NCI-H748 treated with DMSO at 0.1 percent for 48 hours (cell line): ENCODE results near the gene FAM78A.
A peak's percentile ranks its signal among the peaks of the same experiment; 100 is the strongest.
"Not testable (repeated sequence)": the region's sequence is repeated elsewhere in the genome, so short reads cannot be mapped to it uniquely, and the experiment has no call there.

ENCODE experiments used
- DNase-seq: peaks from one replicate; lab custom pipeline; 2025; lab: John Stamatoyannopoulos, UW

The FAM78A gene

DNA sequence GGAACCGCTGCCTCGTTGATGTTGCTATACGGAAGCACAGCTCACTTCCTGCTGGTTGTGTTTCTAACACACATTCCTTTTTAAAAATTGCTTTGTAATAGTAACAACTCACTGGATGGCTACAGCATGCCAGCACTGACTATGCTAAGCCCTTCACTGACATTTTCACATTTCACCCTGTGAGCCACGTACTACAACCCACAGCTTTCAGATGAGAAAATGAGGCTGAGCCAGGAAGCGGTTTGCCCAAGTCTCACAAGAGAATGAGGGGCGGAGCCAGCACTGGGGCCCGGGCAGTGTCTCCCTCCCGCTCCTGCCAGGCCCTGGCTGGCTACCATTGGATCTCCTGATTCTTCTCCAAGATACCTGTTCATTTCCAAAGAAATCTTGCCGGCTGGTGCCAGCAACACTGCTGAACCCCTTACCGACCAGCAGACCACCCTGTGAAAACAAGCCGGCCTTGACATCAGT is 38.3 kb downstream of the FAM78A start:
- peak; percentile 3 for DNase-seq

DNA sequence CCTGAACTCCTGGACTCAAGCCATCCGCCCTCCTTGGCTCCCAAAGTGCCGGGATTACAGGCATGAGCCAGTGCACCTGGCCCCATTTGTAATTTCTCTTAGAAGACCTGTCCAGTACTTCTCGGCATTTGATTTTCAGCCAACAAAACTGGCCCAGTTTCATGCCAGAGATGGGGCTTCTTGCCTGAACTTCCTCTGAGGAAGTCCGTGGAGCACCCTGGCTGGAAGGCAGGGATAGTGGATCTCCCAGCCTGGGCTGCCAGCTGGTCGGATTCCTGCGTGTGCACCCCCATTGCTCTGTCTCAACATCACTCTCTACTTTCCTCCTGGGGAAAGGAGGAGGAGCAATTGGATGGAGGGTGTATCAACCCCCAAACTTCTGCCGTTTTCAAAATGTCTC is 39.0 kb downstream of the FAM78A start:
- no peak for DNase-seq

DNA sequence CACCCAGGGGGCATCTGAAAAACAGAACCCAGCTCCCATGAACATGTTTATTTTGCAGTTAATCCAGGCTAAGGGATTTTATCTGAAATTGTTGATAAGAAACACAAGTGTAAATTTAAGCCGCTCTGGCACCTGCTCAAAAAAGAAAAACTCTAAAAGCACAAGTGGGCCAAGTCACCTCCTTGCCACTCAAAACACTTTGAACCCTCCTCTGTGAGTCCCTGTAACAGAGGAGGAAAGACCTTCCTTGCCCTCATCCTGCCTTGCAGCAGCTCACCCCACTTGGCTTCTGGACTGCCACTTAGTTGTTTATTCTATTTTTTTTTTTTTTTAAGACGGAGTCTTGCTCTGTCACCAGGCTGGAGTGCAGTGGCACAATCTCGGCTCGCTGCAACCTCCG is 39.5 kb downstream of the FAM78A start:
- no peak for DNase-seq

DNA sequence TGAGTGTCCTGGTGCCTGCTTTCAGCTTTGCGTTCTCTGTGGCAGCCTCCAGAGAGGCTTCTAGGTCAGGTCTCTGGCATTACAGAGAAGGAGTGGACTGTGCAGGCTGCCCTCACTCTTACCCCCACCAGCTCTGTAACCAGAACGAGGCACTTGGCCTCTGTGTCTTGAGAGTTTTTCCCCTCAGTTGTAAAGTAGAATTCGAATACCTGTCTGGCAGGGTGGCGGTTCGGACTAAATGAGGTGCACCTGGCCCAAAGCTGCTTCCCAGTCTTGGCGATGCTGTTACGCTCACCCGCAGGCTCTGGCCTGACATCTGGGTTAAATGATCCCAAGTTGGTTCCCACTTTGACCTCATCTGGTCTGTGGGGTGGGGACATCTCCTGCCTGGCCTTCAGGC is 40.1 kb downstream of the FAM78A start:
- no peak for DNase-seq

DNA sequence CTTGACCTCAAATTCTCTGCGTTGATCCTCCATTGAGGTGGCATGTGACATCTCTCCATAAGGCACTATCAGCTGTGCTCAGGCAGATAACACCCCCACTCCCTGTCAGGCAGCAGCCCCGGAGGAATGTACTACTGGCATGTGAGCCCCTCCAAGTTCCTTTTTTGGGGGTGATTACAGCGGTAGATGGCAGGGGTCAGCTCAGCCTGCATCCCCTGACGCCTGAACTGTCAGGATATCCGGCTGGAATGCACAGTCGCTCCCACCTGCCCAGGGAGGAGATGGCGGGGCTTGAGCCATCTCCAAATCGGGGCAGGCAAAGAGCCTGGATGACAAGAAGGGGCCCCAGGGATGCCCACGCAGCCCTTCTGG is 40.8 kb downstream of the FAM78A start:
- DNase-seq = no peak

DNA sequence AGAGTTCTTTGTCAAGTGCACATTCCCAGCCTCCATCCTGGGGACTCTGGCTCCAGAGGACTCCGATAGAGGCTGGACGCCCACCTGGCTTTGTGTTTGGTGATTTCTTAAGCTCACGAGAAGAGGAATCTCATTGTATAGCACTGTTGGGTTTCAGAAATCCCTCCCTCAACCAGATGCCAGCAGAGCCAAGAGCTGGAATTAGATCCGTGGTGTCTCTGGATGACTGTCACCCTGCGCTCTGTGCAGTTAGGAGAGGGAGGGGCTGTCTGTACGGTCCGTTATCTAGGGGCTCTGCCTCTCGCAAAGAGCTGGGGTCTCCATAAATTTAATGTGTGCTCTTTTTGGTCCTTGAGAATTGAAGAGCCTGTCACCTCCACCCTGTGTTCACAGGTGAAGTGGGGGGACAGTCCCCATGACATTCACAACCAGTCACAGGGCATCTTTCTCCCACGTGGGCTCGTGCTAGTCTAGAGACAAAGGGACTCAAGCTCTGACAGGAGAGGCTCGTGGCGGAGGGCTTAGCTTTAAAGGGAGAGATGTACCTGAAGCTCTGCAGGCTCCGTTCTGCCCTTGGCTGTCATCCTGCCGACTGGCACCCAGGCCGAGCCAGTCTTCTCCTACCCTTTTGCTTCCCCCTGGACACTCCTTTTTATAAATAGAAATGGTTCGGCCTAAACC is 41.4 kb downstream of the FAM78A start:
- DNase-seq = no peak

DNA sequence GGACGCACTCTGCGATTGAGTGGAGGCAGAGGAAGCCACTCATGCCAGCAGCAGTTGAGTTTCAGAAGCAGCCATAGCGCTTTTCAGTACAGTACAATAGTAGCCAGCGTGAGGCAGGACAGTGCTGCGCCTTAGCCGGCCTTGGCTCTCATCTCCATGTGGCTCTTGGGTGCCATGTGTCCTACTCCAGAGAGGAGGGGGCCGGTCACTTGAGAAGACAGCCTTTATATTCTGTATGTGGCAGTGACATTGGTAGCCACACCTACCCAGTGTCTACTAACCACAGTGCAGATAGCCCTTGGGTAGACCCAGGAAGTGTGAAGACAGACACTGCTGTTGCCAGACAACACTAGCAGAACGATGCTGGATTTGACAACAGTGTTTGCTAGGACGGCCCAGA is 42.3 kb downstream of the FAM78A start:
- DNase-seq = no peak

DNA sequence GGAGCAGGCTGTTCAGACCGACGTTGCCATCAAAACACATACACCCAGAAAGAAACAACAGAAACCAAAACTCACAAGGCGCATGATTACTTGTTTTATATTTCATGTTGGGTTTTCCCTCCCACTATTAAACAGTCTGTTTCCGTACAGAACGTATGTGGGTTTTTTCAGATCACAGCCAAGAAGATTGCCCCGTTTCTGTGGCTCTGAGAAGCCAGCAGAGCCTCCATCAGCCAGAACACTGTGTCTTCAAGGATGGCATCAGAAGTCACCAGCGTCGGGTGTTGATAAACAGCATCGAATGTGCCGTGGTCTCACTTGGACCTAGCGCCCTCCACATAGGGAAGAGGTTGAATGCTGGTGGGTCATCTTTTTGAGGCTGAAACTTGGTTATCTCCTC is 42.8 kb downstream of the FAM78A start:
- no peak for DNase-seq

DNA sequence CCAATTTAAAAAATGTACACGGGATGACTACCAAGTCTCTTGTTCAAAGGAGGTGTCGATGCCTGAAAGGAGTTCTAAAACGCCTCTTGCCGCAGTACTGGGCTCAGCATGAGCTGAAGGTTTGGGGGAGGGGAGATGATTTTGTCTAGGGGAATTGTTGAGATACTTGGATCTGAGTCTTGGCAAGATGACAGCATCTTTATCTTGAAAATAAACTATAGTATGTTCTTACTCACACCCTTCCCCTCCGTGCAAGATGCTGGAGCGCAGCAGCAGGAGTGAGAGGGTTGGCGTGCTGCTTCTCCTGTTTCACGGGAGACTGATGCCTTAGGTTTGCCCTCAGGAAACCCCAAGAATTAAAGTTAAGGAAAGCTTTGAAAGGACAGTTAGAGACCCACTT is 47.3 kb downstream of the FAM78A start:
- no peak for DNase-seq

DNA sequence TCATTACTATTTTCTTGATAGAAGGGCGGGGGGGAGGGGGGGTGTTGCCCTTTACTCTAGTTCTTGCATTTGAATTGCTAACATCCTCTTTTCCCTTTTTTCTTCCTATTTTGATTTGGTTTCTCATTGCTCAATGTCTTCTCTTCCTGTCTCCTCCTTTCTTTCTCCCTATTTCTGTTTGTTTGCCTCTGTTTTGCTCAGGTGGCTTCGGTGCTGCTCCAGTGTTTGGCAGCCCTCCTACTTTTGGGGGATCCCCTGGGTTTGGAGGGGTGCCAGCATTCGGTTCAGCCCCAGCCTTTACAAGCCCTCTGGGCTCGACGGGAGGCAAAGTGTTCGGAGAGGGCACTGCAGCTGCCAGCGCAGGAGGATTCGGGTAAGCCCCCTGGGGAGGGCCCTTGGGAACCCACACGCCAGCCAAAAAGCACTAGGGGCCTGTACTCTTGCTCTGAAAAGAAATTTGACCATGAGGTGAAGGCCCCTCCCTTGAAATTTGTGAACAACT is 48.3 kb downstream of the FAM78A start:
- DNase-seq = no peak

DNA sequence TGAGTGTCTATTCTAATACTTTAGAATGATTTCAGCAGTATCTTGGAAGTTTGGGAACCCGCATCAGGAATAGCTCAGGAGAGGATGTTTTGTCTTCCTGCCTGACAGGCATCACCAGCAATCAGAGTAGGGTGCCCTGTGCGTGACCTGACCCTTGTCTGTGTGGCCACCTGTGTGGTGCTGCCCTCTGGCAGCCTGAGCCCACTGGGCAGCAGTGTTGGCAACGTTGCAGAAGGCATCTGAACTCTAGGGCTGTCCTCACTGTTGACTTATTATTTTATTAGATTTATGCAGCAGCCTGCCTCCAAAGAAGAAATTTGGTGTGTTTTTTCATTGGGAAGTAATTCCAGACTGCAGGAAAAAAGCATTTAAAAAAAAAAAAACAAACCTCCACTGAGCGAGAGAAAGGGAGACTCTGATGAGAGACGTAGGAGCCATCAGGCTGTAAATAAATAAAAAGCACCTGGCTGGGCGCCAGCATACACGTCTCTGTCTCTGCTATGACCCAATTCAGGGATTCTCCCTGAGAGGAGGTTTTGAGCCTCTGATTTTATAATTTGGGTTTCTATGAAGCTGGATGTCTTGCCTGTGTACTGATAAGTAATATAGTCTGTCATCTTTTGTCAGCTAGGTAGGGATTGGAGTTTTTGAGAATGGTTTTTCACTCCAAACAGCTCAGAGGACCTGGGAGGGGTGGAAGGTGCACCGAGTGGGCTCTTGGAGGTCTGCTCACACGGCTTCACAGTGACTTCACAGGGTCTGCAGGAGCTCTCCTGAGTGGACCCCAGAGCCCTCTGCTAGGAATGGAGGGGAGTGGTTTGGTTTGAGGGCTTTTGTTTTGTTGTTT is 49.0 kb downstream of the FAM78A start:
- DNase-seq = no peak

DNA sequence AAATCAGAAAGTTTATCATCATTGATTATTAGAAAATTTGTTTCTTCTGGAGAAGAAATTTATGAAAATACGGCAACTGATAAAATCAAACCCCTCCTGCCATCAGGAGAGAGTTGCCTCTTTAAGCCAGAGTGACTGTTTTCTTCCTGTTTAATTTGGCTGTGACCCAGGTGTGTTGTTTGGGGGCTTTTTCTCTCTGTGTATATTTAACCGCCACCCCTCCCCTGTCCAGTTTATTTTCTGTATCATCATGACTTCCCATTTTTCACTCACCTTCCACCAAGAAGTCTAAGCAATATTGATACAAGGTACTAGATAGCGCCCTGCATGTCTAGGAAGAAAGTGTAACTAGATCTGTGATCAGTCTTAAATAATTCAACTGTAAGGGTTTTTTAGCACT is 50.1 kb downstream of the FAM78A start:
- DNase-seq = no peak

DNA sequence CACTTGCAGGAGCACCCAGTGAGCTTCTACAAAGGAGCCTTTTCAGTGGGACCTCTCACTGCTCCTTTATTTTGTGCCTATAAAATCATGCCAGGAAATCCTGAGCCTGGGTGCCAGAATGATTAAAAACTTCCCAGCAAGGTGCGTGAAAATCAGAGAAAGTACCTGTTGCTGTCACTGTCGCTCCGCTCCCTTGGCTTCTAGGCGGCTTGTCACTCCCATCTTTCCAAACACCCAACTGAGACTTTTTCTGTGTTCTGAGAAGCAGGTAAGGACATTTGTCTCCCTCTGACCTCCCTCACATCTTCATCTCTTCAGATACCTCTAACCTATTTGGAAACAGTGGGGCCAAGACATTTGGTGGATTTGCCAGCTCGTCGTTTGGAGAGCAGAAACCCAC is 53.9 kb downstream of the FAM78A start:
- no peak for DNase-seq

DNA sequence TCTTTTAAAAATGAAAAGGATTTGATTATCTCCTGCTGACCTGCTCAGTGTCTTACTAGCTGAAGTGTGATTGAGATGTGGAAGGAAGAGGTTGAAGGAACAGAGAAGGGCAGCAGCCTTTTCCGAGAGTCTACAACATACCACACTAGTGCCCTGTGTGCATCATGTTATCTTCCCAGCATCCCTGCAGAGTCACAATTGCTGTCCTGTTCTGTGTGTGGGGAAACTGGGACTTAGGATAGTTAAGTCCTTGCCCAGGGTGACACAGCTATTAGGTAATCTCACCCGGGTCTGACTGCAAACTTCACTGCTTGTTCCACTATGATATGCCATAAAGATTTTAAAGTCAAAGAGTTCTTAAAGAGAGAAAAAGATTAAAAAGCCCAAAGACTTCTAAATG is 55.8 kb downstream of the FAM78A start:
- no peak for DNase-seq

DNA sequence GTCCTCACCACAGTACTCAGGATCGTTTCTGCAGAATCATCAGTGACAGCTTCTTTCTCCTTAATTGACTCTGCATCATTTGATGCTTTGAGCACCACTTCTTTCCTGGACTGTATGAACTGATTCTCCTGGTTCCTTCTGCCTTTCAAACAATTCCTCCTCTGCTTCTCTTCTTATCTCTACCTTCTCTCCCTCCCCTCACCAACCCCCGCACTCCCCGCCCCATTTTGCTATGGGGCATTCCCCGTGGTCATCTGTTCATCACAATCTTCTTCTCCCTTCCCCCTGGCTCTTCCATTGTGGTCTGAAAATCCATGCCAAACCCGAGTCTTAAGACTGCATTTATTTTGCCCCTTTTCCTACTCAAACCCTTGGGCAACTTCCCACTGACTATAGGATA is 57.9 kb downstream of the FAM78A start:
- no peak for DNase-seq

DNA sequence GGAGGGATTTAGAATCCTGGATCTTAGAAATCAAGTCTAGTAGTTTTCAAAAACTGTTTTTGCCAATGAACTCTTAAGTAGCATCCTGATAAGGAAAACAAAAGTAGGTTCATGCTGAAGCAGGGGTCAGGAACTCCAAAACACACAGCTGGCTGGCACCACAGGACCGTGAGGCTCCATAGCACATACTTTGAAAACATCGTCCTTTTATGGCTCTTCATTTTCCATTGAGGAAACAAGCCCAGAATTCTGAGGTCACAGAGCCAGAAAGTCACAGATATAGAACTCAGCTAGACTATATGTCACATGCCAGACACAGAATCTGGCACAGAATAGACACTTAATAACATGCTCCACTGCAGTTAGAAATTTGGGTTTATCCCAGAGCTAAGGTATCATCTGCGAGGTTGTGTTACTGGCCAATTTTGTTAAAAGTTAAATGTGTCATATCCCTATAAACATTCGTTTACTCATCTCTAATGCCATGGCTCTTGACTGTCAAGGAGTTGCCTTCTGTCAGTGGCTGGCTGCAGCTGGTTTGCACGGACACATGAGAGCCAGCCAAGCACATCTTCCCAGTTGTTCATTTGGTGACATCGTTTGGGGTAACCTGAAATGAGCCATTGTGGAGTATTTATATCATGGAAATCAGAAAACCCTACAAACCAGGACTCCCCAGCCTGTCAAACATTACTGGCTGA is 58.8 kb downstream of the FAM78A start:
- DNase-seq = no peak

DNA sequence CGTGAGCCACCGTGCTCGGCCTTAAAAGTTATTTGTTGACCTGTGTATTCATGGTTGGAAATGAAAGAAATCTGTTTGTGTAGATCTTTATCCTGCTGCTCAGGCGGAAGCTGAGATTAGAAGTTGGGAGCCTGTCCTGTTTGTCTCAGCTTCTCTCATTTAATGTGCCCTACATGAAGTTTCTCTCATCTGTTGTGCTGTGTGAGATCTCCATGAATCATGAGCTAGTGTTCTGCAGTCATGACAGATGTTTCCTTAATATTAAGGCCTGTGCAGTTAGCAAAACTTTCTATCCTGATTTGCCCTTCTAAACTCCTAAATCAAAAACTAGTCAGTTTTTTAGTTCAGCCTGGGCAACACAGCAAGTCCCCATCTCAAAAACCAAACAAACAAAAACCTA is 59.5 kb downstream of the FAM78A start:
- no peak for DNase-seq

DNA sequence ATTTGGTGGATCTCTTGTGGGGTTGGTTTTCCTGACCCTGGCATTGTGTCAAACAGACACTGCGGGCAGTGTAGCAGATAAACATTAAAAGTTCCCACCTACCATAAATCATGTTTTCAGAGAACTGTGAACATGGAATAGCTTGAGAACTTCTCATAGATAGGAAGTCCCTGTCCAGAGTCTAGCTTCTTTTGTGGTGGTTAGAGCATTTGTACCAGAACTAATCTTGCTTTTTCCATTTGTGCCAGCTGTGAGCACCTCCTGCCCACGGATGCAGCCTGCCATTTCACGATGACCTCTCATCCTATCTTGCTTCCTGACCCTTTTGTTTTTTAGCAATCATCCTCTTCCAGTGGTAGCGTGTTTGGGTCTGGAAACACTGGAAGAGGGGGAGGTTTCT is 61.4 kb downstream of the FAM78A start:
- DNase-seq = no peak

DNA sequence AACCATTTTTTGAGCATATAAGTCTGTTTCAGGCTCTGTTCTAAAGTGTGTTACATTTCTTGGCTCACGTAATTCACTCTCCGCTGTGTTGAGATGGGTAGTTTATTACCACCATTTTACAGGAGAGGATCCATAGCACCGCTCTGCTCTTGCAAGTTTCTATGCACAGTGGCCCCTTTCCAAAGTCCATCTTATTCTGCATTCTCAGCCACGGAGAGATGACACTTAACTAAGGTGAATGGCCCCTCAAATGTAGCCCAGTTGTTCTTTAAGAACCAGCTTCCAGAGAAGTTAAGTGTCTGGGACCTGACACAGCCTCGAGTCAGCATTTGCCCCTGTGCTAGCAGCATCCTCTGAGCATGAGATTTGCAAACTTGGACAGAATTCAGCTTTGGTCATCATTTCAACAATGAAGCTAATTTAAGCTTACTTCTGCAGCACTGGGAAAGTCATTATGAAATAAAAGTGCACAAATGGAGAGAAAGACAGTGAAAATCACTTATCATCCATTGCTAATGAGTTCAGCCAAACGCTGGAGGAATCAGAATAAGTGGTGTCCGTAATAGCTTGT is 61.9 kb downstream of the FAM78A start:
- DNase-seq = no peak

DNA sequence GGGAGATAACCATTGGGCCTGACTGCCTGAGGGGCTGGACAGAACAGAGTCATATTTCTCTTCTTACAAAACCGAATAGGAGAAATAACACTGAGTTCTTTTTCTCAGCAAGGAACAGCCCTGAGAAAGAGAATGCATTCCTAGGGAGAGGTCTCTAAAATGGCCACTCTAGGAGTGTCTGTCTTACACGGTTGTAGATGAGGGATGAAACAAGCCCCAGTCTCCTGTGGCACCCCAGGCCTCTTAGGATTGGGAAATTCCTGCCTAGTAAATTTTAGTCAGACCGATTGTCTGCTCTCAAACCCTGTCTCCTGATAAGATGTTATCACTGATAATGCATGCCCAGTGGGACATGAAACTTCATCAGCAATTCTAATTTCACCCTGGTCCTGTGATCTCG is 64.4 kb downstream of the FAM78A start:
- not testable (repeated sequence) for DNase-seq
